Endothelial cell of umbilical vein (primary cell): ENCODE data around the gene AP2A2. TPM values are rescaled to one million over a fixed set of nuclear protein-coding genes. Genes with fewer than 3 reads are reported as not detected.

Source experiments
- BruUV-seq: library from RNA; stranded (reverse); fragments of 400-500 nt; replicated peaks from 2 replicates; lab custom pipeline; 2021; lab: Mats Ljungman, UMichigan
- CTCF ChIA-PET: fragments of 300-600, 350-600 bp; sonication (Branson Sonifier 250); formaldehyde crosslinking; loops from one replicate; lab custom pipeline; 2021; ENCODE audit warnings: antibody characterized with exemption, inconsistent platforms; lab: Charles Lee
- POLR2A ChIA-PET: fragments of 300-600, 350-600 bp; sonication (Branson Sonifier 250); formaldehyde crosslinking; loops from one replicate; lab custom pipeline; 2021; ENCODE audit warnings: antibody characterized with exemption, inconsistent platforms; lab: Charles Lee
- DNase-seq: peaks from one replicate; pipeline ENCODE4 v3.0.0-alpha.2; 2011; ENCODE audit warnings: low read depth, low spot score
- FAIRE-seq: peaks from 2 replicates; lab custom pipeline; 2011; peaks lifted over from hg19 to GRCh38; lab: Jason Lieb, UNC
- H2AFZ ChIP-seq: 2 replicates; pipeline ENCODE4 v1.6.0; 2012; ENCODE audit warnings: low read depth, low read length, control low read depth, inconsistent platforms
- H3K27ac ChIP-seq: 2 replicates; pipeline ENCODE4 v1.5.1; 2011; ENCODE audit warnings: low read depth, mild to moderate bottlenecking, control low read depth, low read length, moderate library complexity; ENCODE audit not compliant: insufficient read depth
- H3K27me3 ChIP-seq, 2 experiments: 2 replicates each; pipeline versions ENCODE4 v1.6.0 to v1.6.1; 2011; ENCODE audit warnings: low read length in 2 of 2, mixed read lengths in 1 of 2; ENCODE audit not compliant: control insufficient read depth in 2 of 2, insufficient read depth in 2 of 2
- H3K36me3 ChIP-seq, 2 experiments: 2 replicates in 1 of 2; 3 replicates in 1 of 2; pipeline ENCODE4 v1.5.1; 2011; ENCODE audit warnings: low read length in 2 of 2, mild to moderate bottlenecking in 1 of 2, moderate library complexity in 1 of 2; ENCODE audit not compliant: control insufficient read depth in 2 of 2, insufficient read depth in 2 of 2; ENCODE audit errors: extremely low read depth in 1 of 2
- H3K4me1 ChIP-seq: 3 replicates; pipeline ENCODE4 v1.5.1; 2011; ENCODE audit warnings: mild to moderate bottlenecking, low read length; ENCODE audit not compliant: control insufficient read depth, insufficient read depth; ENCODE audit errors: extremely low read depth
- H3K4me2 ChIP-seq: 2 replicates; pipeline ENCODE4 v1.6.1; 2011; ENCODE audit warnings: low read length, control low read depth, mixed read lengths; ENCODE audit not compliant: insufficient read depth
- H3K4me3 ChIP-seq, 3 experiments: fragments of 200-600 bp in 1 of 3; sonication (generic), shearing (Covaris generic) in 1 of 3; replicated peaks in 1 of 3; 2 replicates each; pipeline ENCODE4 v1.5.1; 2011 to 2016; ENCODE audit warnings: control low read depth in 3 of 3, low read length in 3 of 3, mild to moderate bottlenecking in 2 of 3, inconsistent platforms in 1 of 3, low read depth in 1 of 3, moderate library complexity in 1 of 3; ENCODE audit not compliant: insufficient read depth in 1 of 3
- H3K79me2 ChIP-seq: 2 replicates; pipeline ENCODE4 v1.6.0; 2012; ENCODE audit warnings: low read length, inconsistent platforms; ENCODE audit not compliant: control insufficient read depth, insufficient read depth
- H3K9ac ChIP-seq: replicated peaks from 2 replicates; pipeline ENCODE3; 2011; ENCODE audit warnings: low read length, control low read depth; ENCODE audit not compliant: insufficient read depth; ENCODE audit errors: extremely low read depth
- H3K9me1 ChIP-seq: replicated peaks from 3 replicates; pipeline ENCODE4 v1.6.0; 2011; ENCODE audit warnings: mild to moderate bottlenecking, low read length; ENCODE audit not compliant: control insufficient read depth, insufficient read depth; ENCODE audit errors: extremely low read depth
- H3K9me3 ChIP-seq: replicated peaks from 2 replicates; pipeline ENCODE4 v1.5.1; 2012; ENCODE audit warnings: low read length, inconsistent platforms; ENCODE audit not compliant: control insufficient read depth, insufficient read depth
- H4K20me1 ChIP-seq: replicated peaks from 2 replicates; pipeline ENCODE3; 2011; ENCODE audit warnings: mild to moderate bottlenecking, low read length; ENCODE audit not compliant: control insufficient read depth, insufficient read depth; ENCODE audit errors: extremely low read depth
- EZH2 ChIP-seq: IDR thresholded peaks from 2 replicates; pipeline ENCODE4 v1.6.1; 2012; ENCODE audit warnings: borderline replicate concordance, low read depth, mild to moderate bottlenecking, moderate library complexity, low read length, inconsistent platforms; ENCODE audit not compliant: severe bottlenecking
- FOS ChIP-seq: IDR thresholded peaks from 2 replicates; pipeline ENCODE4 v1.6.1; 2011; ENCODE audit warnings: mild to moderate bottlenecking, low read length, moderate library complexity, borderline replicate concordance; ENCODE audit not compliant: insufficient read depth
- JUN ChIP-seq: IDR thresholded peaks from 2 replicates; pipeline ENCODE4 v1.6.1; 2011; ENCODE audit warnings: borderline replicate concordance, low read depth; ENCODE audit not compliant: insufficient read length, insufficient read depth
- MYC ChIP-seq: IDR thresholded peaks from one replicate; pipeline ENCODE4 v1.6.1; 2011; ENCODE audit warnings: mild to moderate bottlenecking, low read depth, low read length
- dilution Hi-C: fragments of 300-500 bp; cut with MboI; formaldehyde crosslinking; loops from one replicate; pipeline ENCODE4 v1.15.0; 2019; ENCODE audit warnings: low sequenced_read_pairs; ENCODE audit not compliant: extremely low pct_ligation_motif_present
- intact Hi-C: fragments of 100-400 bp; cut with micrococcal nuclease; formaldehyde crosslinking; loops from one replicate; pipeline ENCODE4 v1.10.0; 2022
- polyA plus RNA-seq, 4 experiments: library from polyadenylated mRNA; depleted of rRNA in 3 of 4; stranded (reverse) in 3 of 4; unstranded in 1 of 4; fragments of >200 nt; gene quantifications; 2 replicates each; pipeline versions ENCODE4 v1.2.1 to v1.2.3, GENCODE V29; 2011 to 2012; ENCODE audit warnings: missing spikeins in 1 of 4
- total RNA-seq: library from RNA; stranded (reverse); gene quantifications from 2 replicates; pipeline ENCODE4 v1.2.3, GENCODE V29; 2021
- TF ChIP-seq, protein P1 (sequence below), 2 donors: IDR thresholded peaks; 1 replicate in 1 of 2; 2 replicates in 1 of 2; pipeline ENCODE4 v1.5.1; 2011; ENCODE audit warnings: low read length in 2 of 2, mild to moderate bottlenecking in 2 of 2, moderate library complexity in 2 of 2, control low read depth in 1 of 2, inconsistent platforms in 1 of 2, low read depth in 1 of 2; ENCODE audit not compliant: insufficient read depth in 1 of 2; ENCODE audit errors: extremely low read depth in 1 of 2

The AP2A2 gene
- total and polyA plus RNA-seq, 2 donors (not counting 3 experiments of a cell fraction or from before 2014, with no cell fraction given) = 89.5 to 92.6 TPM

DNA sequence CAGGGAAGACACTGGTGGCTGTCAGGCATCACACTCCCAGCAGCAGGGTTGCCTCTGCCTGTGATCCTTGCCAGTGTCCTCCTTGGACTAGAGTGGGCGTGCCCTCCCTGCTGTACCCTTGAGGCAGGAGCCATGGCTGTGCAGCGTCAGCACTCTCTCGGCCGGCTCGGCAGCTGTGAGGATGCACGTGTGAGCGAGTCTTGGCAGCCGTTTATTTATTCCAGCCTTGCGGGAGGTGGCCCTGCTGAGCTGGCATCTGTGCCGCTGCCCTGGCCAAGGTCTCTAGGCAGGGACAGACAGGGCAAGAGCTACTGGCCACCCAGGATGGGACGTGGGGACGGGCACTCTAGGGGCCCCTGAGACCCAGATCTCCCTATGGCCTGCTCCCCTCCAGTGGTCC is 49.1 kb upstream of the AP2A2 start:
- no peak for DNase-seq
- ChIA-PET CTCF (interaction anchor here (1.4 kb wide), 1 partner anchor 28 kb away, joined by 4 read pairs; no protein-coding TSS in a partner anchor), POLR2A (no interaction called here)
- peaks cover 0 to 3% of the 10 kb centered on the region in 2 experiments for H3K36me3 ChIP-seq
- no peaks in the 10 kb centered on the region for H3K9me3 ChIP-seq
- no peaks in the 10 kb centered on the region for H4K20me1 ChIP-seq
- H3K9ac ChIP-seq = no peak overlapping the region
- H2AFZ ChIP-seq = no peak overlapping the region
- no peaks in the 10 kb centered on the region for H3K27me3 ChIP-seq
- H3K4me1 ChIP-seq = no peaks in the 10 kb centered on the region
- H3K79me2 ChIP-seq = no peaks in the 10 kb centered on the region
- intact Hi-C loops (no loop called here), dilution Hi-C loops (no loop called here)
- no peak for FAIRE-seq
- H3K27ac ChIP-seq = no peak overlapping the region
- H3K4me2 ChIP-seq = no peak overlapping the region
- BruUV-seq = no TSS peak
- no peak overlapping the region for H3K4me3 ChIP-seq
- H3K9me1 ChIP-seq = no peaks in the 10 kb centered on the region
- TF ChIP-seq JUN (no peak), MYC (no peak)

GRCh38 chr11:877565-877964 is 48.1 kb upstream of the AP2A2 start:
- peaks cover 0 to 3% of the 10 kb centered on the region in 2 experiments for H3K36me3 ChIP-seq
- no peaks in the 10 kb centered on the region for H3K27me3 ChIP-seq
- no peak overlapping the region for H2AFZ ChIP-seq
- no peaks in the 10 kb centered on the region for H3K9me1 ChIP-seq
- H3K9me3 ChIP-seq = no peaks in the 10 kb centered on the region
- BruUV-seq = no TSS peak
- no peak overlapping the region for H3K4me2 ChIP-seq
- no peak overlapping the region for H3K9ac ChIP-seq
- intact Hi-C loops = no loop called here
- H3K4me3 ChIP-seq = no peak overlapping the region
- FAIRE-seq (no peak), DNase-seq (no peak)
- H3K27ac ChIP-seq = no peak overlapping the region
- ChIA-PET POLR2A (no interaction called here), CTCF (interaction anchor here (1.4 kb wide), 1 partner anchor 29 kb away, joined by 4 read pairs; no protein-coding TSS in a partner anchor)
- H4K20me1 ChIP-seq = no peaks in the 10 kb centered on the region
- H3K4me1 ChIP-seq = no peaks in the 10 kb centered on the region
- dilution Hi-C loops = no loop called here
- no peak for TF ChIP-seq JUN
- TF ChIP-seq MYC = no peak
- TF ChIP-seq EZH2 = no peak
- TF ChIP-seq FOS = no peak
- TF ChIP-seq, protein P1, sequence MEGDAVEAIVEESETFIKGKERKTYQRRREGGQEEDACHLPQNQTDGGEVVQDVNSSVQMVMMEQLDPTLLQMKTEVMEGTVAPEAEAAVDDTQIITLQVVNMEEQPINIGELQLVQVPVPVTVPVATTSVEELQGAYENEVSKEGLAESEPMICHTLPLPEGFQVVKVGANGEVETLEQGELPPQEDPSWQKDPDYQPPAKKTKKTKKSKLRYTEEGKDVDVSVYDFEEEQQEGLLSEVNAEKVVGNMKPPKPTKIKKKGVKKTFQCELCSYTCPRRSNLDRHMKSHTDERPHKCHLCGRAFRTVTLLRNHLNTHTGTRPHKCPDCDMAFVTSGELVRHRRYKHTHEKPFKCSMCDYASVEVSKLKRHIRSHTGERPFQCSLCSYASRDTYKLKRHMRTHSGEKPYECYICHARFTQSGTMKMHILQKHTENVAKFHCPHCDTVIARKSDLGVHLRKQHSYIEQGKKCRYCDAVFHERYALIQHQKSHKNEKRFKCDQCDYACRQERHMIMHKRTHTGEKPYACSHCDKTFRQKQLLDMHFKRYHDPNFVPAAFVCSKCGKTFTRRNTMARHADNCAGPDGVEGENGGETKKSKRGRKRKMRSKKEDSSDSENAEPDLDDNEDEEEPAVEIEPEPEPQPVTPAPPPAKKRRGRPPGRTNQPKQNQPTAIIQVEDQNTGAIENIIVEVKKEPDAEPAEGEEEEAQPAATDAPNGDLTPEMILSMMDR (IDR thresholded peaks at IDR 0.05; ENCODE audit: extremely low read depth in 1 of 2, insufficient read depth in 1 of 2, low read depth in 1 of 2, low read length in 2 of 2) = no peak
- no peaks in the 10 kb centered on the region for H3K79me2 ChIP-seq
